Measurements from ENCODE around the gene ZNF618. TPM values are rescaled to one million over a fixed set of nuclear protein-coding genes. Genes with fewer than 3 reads are reported as not detected.

Gene ZNF618
- total RNA-seq, 2 donors from 2014 or later, result 1.4 to 3.0 TPM

DNA sequence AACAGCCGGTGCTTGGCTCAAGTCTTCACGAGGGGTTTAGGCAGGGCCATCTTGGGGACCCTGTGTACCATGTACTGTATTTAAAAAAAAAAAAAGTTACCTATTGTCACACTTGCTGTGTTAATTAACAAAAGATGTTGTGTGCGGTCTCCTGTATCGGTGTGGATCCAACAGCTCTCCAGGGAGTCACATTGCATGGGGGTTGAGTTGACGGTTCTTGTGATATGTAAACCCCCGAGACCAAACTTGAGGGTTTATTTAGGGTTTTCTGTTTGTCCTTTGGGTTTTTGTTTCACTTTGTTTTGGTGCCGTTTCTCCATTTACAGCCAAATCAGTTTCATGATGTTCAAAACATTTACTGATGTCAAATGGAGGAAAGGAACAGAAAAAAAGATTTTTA lies 179.8 kb downstream of the ZNF618 start:
- TF ChIP-seq, protein P1, sequence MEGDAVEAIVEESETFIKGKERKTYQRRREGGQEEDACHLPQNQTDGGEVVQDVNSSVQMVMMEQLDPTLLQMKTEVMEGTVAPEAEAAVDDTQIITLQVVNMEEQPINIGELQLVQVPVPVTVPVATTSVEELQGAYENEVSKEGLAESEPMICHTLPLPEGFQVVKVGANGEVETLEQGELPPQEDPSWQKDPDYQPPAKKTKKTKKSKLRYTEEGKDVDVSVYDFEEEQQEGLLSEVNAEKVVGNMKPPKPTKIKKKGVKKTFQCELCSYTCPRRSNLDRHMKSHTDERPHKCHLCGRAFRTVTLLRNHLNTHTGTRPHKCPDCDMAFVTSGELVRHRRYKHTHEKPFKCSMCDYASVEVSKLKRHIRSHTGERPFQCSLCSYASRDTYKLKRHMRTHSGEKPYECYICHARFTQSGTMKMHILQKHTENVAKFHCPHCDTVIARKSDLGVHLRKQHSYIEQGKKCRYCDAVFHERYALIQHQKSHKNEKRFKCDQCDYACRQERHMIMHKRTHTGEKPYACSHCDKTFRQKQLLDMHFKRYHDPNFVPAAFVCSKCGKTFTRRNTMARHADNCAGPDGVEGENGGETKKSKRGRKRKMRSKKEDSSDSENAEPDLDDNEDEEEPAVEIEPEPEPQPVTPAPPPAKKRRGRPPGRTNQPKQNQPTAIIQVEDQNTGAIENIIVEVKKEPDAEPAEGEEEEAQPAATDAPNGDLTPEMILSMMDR (IDR thresholded peaks at IDR 0.05), result no peak
- no peak overlapping the region for H3K4me3 ChIP-seq
- peak; percentile 34 for DNase-seq (ENCODE audit: low spot score)
- no peak overlapping the region for H3K27ac ChIP-seq
- H3K27me3 ChIP-seq, result no peaks in the 10 kb centered on the region
- H3K9me3 ChIP-seq, result no peaks in the 10 kb centered on the region
- H3K4me1 ChIP-seq, result peaks cover 0 to 8% of the 10 kb centered on the region in 2 donors
- H3K36me3 ChIP-seq, result peaks cover 2% of the 10 kb centered on the region

DNA sequence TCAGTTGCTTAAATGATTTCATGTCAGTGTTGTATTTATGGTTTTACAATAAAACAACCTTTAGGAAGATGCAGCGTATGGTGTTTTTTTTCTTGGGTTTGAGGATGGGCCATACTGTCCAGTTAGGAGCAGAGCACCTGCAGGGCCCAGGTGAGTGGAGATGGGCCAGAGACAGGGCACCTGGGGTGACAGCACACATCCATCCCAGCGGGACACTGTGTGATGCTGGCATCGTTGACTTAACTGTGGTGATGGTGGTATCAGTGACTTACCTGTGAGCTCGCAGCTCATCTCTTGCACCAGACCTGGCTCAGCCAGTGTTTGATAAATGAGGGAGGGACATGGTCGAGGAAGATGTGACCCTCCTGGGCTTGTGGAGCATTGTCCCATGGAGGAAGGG lies 180.4 kb downstream of the ZNF618 start:
- Histone ChIP-seq H3K27ac (no peak overlapping the region), H3K36me3 (no peaks in the 10 kb centered on the region), H3K4me1 (peaks cover 0 to 8% of the 10 kb centered on the region in 2 donors), H3K27me3 (no peaks in the 10 kb centered on the region), H3K4me3 (no peak overlapping the region), H3K9me3 (no peaks in the 10 kb centered on the region)
- TF ChIP-seq, protein P1 (IDR thresholded peaks at IDR 0.05), result no peak
- DNase-seq (ENCODE audit: low spot score), result peak; percentile 44

DNA sequence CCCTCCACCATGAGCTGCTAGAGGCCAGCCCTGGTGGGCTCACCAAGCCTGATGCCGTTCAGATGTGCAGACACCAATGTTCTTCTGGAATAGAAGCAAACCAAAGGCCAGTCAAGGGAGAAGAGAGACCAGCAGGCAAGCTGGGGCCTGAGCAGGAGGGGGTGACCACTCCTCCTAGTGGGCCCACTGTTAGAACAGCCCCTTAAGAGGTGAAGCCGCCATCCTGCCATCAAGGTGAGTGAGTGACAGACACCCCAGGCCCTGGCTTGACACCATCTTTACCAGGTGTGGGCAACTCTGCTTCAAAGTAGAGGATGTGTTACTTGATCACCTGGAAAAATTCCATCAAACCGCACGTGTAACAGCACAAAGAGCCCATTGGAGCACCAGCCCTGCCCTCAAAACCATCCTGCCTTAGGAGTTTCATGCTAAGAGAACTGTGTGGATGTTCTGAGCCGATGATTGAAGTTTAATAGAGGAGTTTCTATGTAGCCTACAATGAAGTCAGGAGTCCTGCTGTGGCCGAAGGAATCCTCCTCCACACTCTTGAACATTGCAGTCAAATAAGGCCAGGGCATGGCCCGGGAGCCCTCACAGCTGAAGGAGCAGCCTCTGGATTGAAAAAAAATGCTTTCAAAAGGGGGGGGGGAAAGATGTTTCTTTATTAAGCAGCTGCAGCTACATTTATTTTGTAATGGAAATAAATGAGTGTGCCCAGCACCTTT lies 181.2 kb downstream of the ZNF618 start:
- H3K36me3 ChIP-seq, result no peaks in the 10 kb centered on the region
- no peaks in the 10 kb centered on the region for H3K27me3 ChIP-seq
- no peak overlapping the region for H3K4me3 ChIP-seq
- no peak overlapping the region for H3K27ac ChIP-seq
- H3K4me1 ChIP-seq, result peaks cover 0 to 8% of the 10 kb centered on the region in 2 donors
- TF ChIP-seq, protein P1 (IDR thresholded peaks at IDR 0.05), result no peak
- no peaks in the 10 kb centered on the region for H3K9me3 ChIP-seq
- DNase-seq (ENCODE audit: low spot score), result peak; percentile 55

DNA sequence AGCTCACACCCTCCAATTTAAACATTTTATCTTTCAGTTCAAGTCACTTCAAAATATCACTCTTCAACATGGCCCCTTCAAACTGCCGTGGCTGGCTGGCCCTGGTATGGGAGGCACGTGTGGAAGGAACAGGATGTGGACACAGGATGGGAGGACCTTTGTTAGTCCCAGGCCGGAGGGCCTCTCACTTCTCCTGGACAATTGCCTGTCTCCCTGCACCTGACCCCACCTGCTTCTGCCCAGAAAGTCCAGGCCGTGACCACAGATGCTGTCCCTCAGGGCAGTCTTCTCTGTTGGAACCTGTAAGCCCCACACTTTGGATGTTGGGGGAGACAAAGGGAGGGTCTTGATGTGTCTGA lies 182.6 kb downstream of the ZNF618 start:
- Histone ChIP-seq H3K27ac (no peak overlapping the region), H3K9me3 (no peaks in the 10 kb centered on the region), H3K36me3 (no peaks in the 10 kb centered on the region), H3K4me3 (no peak overlapping the region), H3K27me3 (no peaks in the 10 kb centered on the region), H3K4me1 (peaks cover 0 to 8% of the 10 kb centered on the region in 2 donors)
- TF ChIP-seq, protein P1 (IDR thresholded peaks at IDR 0.05), result no peak
- no peak for DNase-seq (ENCODE audit: low spot score)

DNA sequence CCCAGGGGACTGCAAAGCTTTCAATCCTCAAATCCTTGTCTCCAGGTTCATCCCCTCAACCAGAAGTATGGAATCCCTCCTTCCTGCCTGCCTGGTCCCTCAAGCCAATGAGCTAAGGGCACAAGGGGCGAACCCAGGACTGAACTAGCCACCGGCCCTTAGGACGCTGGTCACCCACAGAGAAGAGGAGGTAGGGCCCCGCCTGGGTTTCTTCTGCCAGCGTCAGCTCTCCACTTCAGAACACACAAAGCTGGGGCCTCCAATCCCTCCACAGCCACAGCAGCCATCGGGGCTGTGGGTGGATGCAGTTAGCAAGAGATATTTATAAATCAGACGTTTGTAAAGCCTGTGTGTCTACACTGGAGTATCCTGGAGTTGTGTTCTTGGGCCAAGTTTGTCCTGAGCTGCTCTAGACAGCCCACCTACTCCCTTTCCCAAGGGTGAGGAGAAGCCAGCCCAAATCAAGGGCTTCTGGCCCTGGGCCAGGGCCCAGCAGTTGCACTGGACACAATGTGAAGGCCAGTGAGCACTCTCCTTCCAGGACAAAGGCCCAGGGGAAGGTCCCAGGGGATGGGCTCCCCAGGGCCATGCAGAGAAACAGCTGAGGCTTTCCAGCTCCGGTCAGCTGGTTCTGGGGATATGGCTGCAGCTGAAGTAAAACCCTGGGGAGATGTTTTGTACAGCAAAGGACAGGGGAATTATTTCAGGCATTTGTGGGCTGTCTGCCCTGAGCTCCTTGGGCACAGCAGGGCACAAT lies 183.1 kb downstream of the ZNF618 start:
- Histone ChIP-seq H3K4me1 (peaks cover 0 to 8% of the 10 kb centered on the region in 2 donors), H3K36me3 (no peaks in the 10 kb centered on the region), H3K9me3 (no peaks in the 10 kb centered on the region), H3K27ac (no peak overlapping the region), H3K27me3 (no peaks in the 10 kb centered on the region), H3K4me3 (no peak overlapping the region)
- DNase-seq (ENCODE audit: low spot score), result peak; percentile 53
- TF ChIP-seq, protein P1 (IDR thresholded peaks at IDR 0.05), result no peak
